ENCODE measurements around the gene PDE1A.

- TF ChIP-seq CTCF (IDR thresholded peaks at IDR 0.05) (no peak), POLR2A (IDR thresholded peaks at IDR 0.05) (no peak)
Measured at GRCh38 chr2:182220335-182220734, 206.5 kb downstream of the PDE1A start.

All from esophagus squamous epithelium (tissue), 4 donors.